K562 treated with DMSO at 1 percent for 24 hours (cell line): Measurements from ENCODE around the gene SPATS1. TPM values are rescaled to one million over a fixed set of nuclear protein-coding genes. Genes with fewer than 3 reads are reported as not detected.

Experiments
- total RNA-seq: library from RNA; unstranded; fragments of 300-600 nt; gene quantifications from 2 replicates; pipeline ENCODE4 v1.2.3, GENCODE V29; 2022; ENCODE audit warnings: low read depth; ENCODE audit not compliant: insufficient read depth

The SPATS1 gene, protein sequence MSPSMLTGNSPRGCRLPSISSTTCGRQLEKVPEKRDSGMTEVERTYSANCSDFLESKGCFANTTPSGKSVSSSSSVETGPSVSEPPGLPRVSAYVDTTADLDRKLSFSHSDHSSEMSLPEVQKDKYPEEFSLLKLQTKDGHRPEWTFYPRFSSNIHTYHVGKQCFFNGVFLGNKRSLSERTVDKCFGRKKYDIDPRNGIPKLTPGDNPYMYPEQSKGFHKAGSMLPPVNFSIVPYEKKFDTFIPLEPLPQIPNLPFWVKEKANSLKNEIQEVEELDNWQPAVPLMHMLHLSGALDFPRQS
- not detected in 2 replicates for total RNA-seq

DNA sequence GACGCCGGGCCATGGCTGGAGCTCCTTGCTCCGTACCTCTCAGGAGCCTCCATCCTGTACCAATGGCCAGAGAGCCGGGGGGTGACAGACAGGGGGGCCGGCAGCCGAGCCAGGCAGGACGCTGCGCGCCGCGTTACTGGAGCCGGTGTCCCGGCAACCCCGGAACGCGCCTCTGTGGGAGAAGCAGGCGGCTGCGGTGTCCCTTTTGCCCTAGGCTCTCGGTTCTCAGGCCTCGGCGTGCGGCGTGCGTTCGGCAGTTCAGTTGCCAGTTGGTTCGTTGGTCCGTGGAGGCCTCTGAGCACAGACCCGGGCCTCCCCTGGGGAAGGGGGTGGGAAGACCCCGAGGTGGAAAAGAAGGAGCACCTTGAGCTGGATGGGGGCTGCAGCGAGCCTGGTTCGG lies at the start of gene SPATS1:
TSS of gene SPATS1 (plus strand) at position 162 of the 400 bp plus-strand sequence. CDS start 446 bp downstream, outside the sequence.

DNA sequence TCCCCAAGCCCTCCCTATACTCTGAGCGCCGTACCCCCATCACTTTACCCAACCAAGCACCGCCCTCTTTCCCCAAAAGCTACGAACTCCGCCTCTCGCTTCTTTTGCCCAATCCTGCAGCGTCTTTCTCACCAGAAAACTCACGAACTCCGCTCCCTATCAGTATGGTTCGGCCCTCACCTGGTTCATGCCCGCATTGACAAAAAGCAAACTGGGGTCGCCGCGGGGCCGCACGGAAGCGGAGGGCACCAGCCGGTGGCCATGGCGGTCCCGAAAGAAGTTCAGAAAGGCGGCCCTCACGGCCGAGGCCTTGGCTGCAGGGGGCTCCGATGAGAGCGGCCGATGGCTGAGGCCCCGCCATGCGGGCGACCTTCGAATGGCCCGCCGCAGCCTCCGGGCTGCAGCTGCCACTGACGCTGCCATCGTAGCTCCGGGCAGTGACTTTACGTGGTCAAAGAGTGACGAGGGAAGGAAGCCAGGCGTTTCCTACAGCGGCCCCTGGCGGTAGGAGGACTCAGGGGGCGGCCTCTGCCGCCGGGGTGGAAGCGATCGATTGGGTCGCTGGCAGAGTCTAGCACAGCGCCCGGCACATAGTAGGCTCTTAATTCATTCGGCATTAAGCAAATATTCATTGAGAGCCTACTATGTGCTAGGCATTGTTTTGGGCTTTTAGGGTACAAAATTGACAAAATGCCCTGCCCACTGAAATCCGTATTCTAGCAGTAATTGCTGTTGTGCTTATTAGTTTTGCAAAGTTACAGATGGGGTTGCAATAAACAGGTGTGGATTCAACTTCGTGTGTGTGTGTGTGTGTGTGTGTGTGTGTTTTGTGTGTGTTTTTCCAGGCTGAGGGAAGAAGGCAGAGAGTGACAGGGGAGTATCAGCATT lies 29.3 kb upstream of the SPATS1 start, which contains the start of gene AARS2:
TSS of gene AARS2 (minus strand) at position 447 of the 888 bp plus-strand sequence. CDS start at position 423, 24 bp downstream.

GRCh38 chr6:44387346-44388134 lies 45.1 kb downstream of the SPATS1 start, which contains the start of gene CDC5L:
Gene CDC5L, plus strand, starts transcription at chr6:44387706. Its CDS starts 118 bp downstream, at chr6:44387824.

Other genes with a start within 250 kb of the SPATS1 start
- gene MRPL14, start 215.2 kb upstream of the SPATS1 start, total RNA-seq, result 141 and 161 TPM in 2 replicates
- gene TMEM63B, start 215.1 kb upstream of the SPATS1 start, total RNA-seq, result 62.8 and 66.6 TPM in 2 replicates
- not detected in 2 replicates for gene CAPN11, start 183.8 kb upstream of the SPATS1 start, total RNA-seq
- not detected in 2 replicates for gene MYMX, start 125.7 kb upstream of the SPATS1 start, total RNA-seq
- gene SLC29A1, start 119.1 kb upstream of the SPATS1 start, total RNA-seq, result 193 and 196 TPM in 2 replicates
- gene HSP90AB1, start 95.5 kb upstream of the SPATS1 start, total RNA-seq, result 1,001 and 1,023 TPM in 2 replicates
- gene SLC35B2, start 85.1 kb upstream of the SPATS1 start, total RNA-seq, result 96.5 and 104 TPM in 2 replicates
- gene NFKBIE, start 77.1 kb upstream of the SPATS1 start, total RNA-seq, result 52.3 and 56.0 TPM in 2 replicates
- not detected in 2 replicates for gene TMEM151B, start 72.2 kb upstream of the SPATS1 start, total RNA-seq
- gene AARS2, start 29.3 kb upstream of the SPATS1 start, total RNA-seq, result 26.6 and 27.1 TPM in 2 replicates
- gene CDC5L, start 45.1 kb downstream of the SPATS1 start, total RNA-seq, result 20.0 and 22.1 TPM in 2 replicates